Activated gamma-delta T cell treated with anti-CD3 and anti-CD28 coated beads, Interleukin-2, amount 50 U/mL, for 16 hours (primary cell): ENCODE measurements around the gene CCDC77.

Source experiments
- DNase-seq: peaks from one replicate; pipeline ENCODE4 v3.0.0-alpha.2; 2020; ENCODE audit warnings: low read depth

Gene CCDC77

GRCh38 chr12:480831-481816 lies 79.7 kb downstream of the CCDC77 start:
- no peak for DNase-seq

GRCh38 chr12:482061-482460 lies 80.6 kb downstream of the CCDC77 start:
- no peak for DNase-seq

DNA sequence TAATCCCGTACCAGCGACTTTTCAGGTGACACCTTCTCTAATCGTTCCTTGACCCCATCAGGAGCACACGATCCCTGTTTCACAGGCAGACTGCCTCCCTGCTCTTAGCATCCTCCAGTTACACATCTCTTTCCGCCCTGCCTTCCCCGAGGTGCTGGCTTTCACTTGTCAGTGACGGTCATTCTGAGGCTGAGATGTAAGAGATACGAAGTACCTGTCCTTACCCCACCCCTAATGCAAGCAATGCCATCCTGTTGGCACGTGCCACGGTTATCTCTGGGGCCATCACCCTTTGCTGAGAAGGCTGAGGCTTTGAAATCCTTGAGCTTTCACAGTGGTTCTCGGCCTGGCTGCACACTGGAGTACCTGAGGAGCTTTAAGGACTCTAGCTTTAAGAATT lies 82.7 kb downstream of the CCDC77 start:
- no peak for DNase-seq

DNA sequence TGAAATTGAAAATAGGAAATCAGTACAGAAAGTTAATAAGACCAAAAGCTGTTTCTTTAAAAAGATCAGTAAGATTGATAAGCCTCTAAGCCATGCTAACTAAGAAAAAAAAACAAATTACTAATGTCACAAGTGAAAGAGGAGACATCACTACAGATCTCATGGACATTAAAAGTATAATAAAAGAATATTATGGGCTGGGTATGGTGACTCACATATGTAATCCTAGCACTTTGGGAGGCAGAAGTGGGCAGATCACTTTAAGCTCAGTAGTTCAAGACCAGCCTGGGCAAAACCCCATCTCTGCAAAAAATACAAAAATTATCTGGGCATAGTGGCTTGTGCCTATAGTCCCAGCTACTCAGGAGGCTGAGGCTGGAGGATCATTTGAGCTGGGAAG lies 88.8 kb downstream of the CCDC77 start:
- no peak for DNase-seq
